CD4-positive, alpha-beta memory T cell (primary cell): ENCODE measurements around the gene ELF1. TPM values are rescaled to one million over a fixed set of nuclear protein-coding genes. Genes with fewer than 3 reads are reported as not detected.
A peak's percentile ranks its signal among the peaks of the same experiment; 100 is the strongest.

ENCODE experiments used
- CTCF ChIA-PET: fragments of 350-600 bp; sonication (Branson Sonifier 250); formaldehyde crosslinking; loops from one replicate; lab custom pipeline; 2021; ENCODE audit warnings: inconsistent platforms; ENCODE audit not compliant: partially characterized antibody; lab: Charles Lee
- POLR2A ChIA-PET: fragments of 350-600 bp; sonication (Branson Sonifier 250); formaldehyde crosslinking; loops from one replicate; lab custom pipeline; 2021; ENCODE audit not compliant: partially characterized antibody; lab: Charles Lee
- DNase-seq, 5 donors: peaks; one replicate each; pipeline versions ENCODE4 v3.0.0 to v3.0.0-alpha.2; 2020 to 2022; ENCODE audit warnings: mixed read lengths in 1 of 5
- H3K27ac ChIP-seq: one replicate; pipeline ENCODE4 v1.7.0; 2013; ENCODE audit warnings: low read depth, low read length
- H3K27me3 ChIP-seq: 2 replicates; pipeline ENCODE4 v1.7.0; 2013; ENCODE audit warnings: mild to moderate bottlenecking, low read length, moderate library complexity; ENCODE audit not compliant: insufficient read depth
- H3K36me3 ChIP-seq: 2 replicates; pipeline ENCODE4 v1.7.0; 2013; ENCODE audit warnings: mild to moderate bottlenecking, low read length, moderate library complexity; ENCODE audit not compliant: insufficient read depth
- H3K4me1 ChIP-seq: 2 replicates; pipeline ENCODE4 v1.7.0; 2013; ENCODE audit warnings: mild to moderate bottlenecking, low read length, moderate library complexity; ENCODE audit not compliant: insufficient read depth
- H3K4me3 ChIP-seq, 2 donors: one replicate each; pipeline ENCODE4 v1.7.0; 2013; ENCODE audit warnings: low read length in 2 of 2, mild to moderate bottlenecking in 1 of 2
- H3K9me3 ChIP-seq, 2 donors: one replicate each; pipeline ENCODE4 v1.7.0; 2013; ENCODE audit warnings: low read length in 2 of 2, control low read depth in 1 of 2; ENCODE audit not compliant: control insufficient read depth in 1 of 2
- H3K27ac Mint-ChIP-seq, 7 donors: one replicate each; pipeline ENCODE4 v1.8.0; 2020 to 2021; ENCODE audit warnings: mixed read lengths in 7 of 7, mild to moderate bottlenecking in 6 of 7, inconsistent platforms in 3 of 7, moderate library complexity in 3 of 7
- H3K27me3 Mint-ChIP-seq, 2 donors: one replicate each; pipeline ENCODE4 v1.8.0; 2020 to 2021; ENCODE audit warnings: mixed read lengths in 2 of 2
- H3K36me3 Mint-ChIP-seq, 2 donors: one replicate each; pipeline ENCODE4 v1.8.0; 2020 to 2021; ENCODE audit warnings: mixed read lengths in 2 of 2, inconsistent platforms in 1 of 2, mild to moderate bottlenecking in 1 of 2
- H3K4me1 Mint-ChIP-seq, 4 donors: one replicate each; pipeline ENCODE4 v1.8.0; 2020 to 2021; ENCODE audit warnings: mixed read lengths in 4 of 4, mild to moderate bottlenecking in 1 of 4
- H3K4me3 Mint-ChIP-seq, 8 donors: one replicate each; pipeline ENCODE4 v1.8.0; 2020 to 2021; ENCODE audit warnings: mixed read lengths in 8 of 8, mild to moderate bottlenecking in 7 of 8, moderate library complexity in 6 of 8, inconsistent platforms in 3 of 8
- H3K9me3 Mint-ChIP-seq, 8 donors: one replicate each; pipeline ENCODE4 v1.8.0; 2020 to 2021; ENCODE audit warnings: mixed read lengths in 8 of 8, mild to moderate bottlenecking in 5 of 8, inconsistent platforms in 3 of 8, moderate library complexity in 1 of 8
- intact Hi-C: fragments of 100-400 bp; cut with micrococcal nuclease; formaldehyde crosslinking; loops from one replicate; pipeline ENCODE4 v1.15.1; 2023
- polyA plus RNA-seq, 2 donors: library from polyadenylated mRNA; unstranded; fragments of 300-500 nt; fragmentation: Illumina TruSeq; gene quantifications; one replicate each; pipeline ENCODE4 v1.2.3, GENCODE V29; 2021
- total RNA-seq, 2 experiments: library from RNA; stranded (reverse); gene quantifications; one replicate each; pipeline ENCODE4 v1.2.3, GENCODE V29; 2021

ELF1 gene
- total and polyA plus RNA-seq, 4 experiments from 2014 or later: 136 to 192 (median 168) TPM

GRCh38 chr13:41032691-41033376 lies 13.7 kb upstream of the ELF1 start:
- no peaks in the 10 kb centered on the region for H3K9me3 Mint-ChIP-seq
- Histone ChIP-seq H3K9me3 (no peaks in the 10 kb centered on the region), H3K4me1 (no peaks in the 10 kb centered on the region), H3K4me3 (no peak overlapping the region), H3K27ac (no peak overlapping the region), H3K27me3 (no peaks in the 10 kb centered on the region), H3K36me3 (no peaks in the 10 kb centered on the region)
- H3K4me1 Mint-ChIP-seq: peaks cover 0 to 12% (median 5%) of the 10 kb centered on the region in 4 donors
- H3K36me3 Mint-ChIP-seq: no peaks in the 10 kb centered on the region
- peak overlapping the region in 1 of 7 donors; percentile 30 for H3K27ac Mint-ChIP-seq
- ChIA-PET CTCF (interaction anchor here (1.0 to 1.3 kb wide), 2 partner anchors 21 to 58 kb away, joined by 3 to 4 read pairs; no protein-coding TSS in a partner anchor), POLR2A (interaction anchor here (1.3 kb wide), 1 partner anchor 28 kb away, joined by 3 read pairs; the partner anchor contains the start of gene WBP4)
- intact Hi-C loops: no loop called here
- no peak overlapping the region for H3K4me3 Mint-ChIP-seq
- H3K27me3 Mint-ChIP-seq: no peaks in the 10 kb centered on the region
- DNase-seq: no peak

GRCh38 chr13:41029629-41030028 lies 10.5 kb upstream of the ELF1 start:
- peak in 1 of 5 donors; percentile 16 for DNase-seq
- intact Hi-C loops: loop anchor here (1.0 kb wide), 1 partner anchor 252 kb away; no protein-coding TSS in a partner anchor
- H3K9me3 ChIP-seq: no peaks in the 10 kb centered on the region
- no peaks in the 10 kb centered on the region for H3K27me3 Mint-ChIP-seq
- H3K4me1 ChIP-seq: peaks cover 5% of the 10 kb centered on the region
- no peak overlapping the region for H3K4me3 ChIP-seq
- ChIA-PET CTCF (interaction anchor here (0.8 to 2.0 kb wide), 9 partner anchors 10 to 91 kb away, joined by 3 to 12 read pairs (median 4); partner anchors contain the start of gene ELF1), POLR2A (interaction anchor here (1.4 to 1.5 kb wide), 2 partner anchors 9 to 25 kb away, joined by 3 read pairs; no protein-coding TSS in a partner anchor)
- H3K4me1 Mint-ChIP-seq: peaks cover 10 to 18% (median 14%) of the 10 kb centered on the region in 4 donors
- no peaks in the 10 kb centered on the region for H3K27me3 ChIP-seq
- H3K36me3 ChIP-seq: no peaks in the 10 kb centered on the region
- H3K27ac ChIP-seq: no peak overlapping the region
- no peaks in the 10 kb centered on the region for H3K9me3 Mint-ChIP-seq
- H3K27ac Mint-ChIP-seq: no peak overlapping the region
- peaks cover 0 to 4% of the 10 kb centered on the region in 2 donors for H3K36me3 Mint-ChIP-seq
- H3K4me3 Mint-ChIP-seq: no peak overlapping the region

- Mint-ChIP-seq H3K36me3 (peaks cover 0 to 4% of the 10 kb centered on the region in 2 donors), H3K27ac (no peak overlapping the region)
These were observed 8.9 kb upstream of the ELF1 start for GRCh38 chr13:41028051-41028450.

GRCh38 chr13:41026788-41027187 lies 7.7 kb upstream of the ELF1 start:
- DNase-seq: no peak
- H3K36me3 ChIP-seq: no peaks in the 10 kb centered on the region
- Mint-ChIP-seq H3K36me3 (peaks cover 0 to 4% of the 10 kb centered on the region in 2 donors), H3K27ac (no peak overlapping the region), H3K27me3 (no peaks in the 10 kb centered on the region), H3K9me3 (peaks cover 0 to 2% (median 0%) of the 10 kb centered on the region in 8 donors), H3K4me3 (no peak overlapping the region), H3K4me1 (peaks cover 12 to 18% (median 16%) of the 10 kb centered on the region in 4 donors)
- H3K4me3 ChIP-seq: no peak overlapping the region
- POLR2A ChIA-PET: no interaction called here
- H3K27ac ChIP-seq: no peak overlapping the region
- CTCF ChIA-PET: interaction anchor here (1.6 kb wide), 1 partner anchor 52 kb away, joined by 5 read pairs; no protein-coding TSS in a partner anchor
- intact Hi-C loops: no loop called here
- H3K27me3 ChIP-seq: no peaks in the 10 kb centered on the region
- H3K9me3 ChIP-seq: no peaks in the 10 kb centered on the region
- peaks cover 6% of the 10 kb centered on the region for H3K4me1 ChIP-seq

More at GRCh38 chr13:41028051-41028450, 8.9 kb upstream of the ELF1 start:
- Histone ChIP-seq H3K4me3 (no peak overlapping the region), H3K27me3 (no peaks in the 10 kb centered on the region), H3K9me3 (no peaks in the 10 kb centered on the region), H3K36me3 (no peaks in the 10 kb centered on the region), H3K27ac (no peak overlapping the region), H3K4me1 (peaks cover 6% of the 10 kb centered on the region)
- no peak overlapping the region for H3K4me3 Mint-ChIP-seq
- H3K9me3 Mint-ChIP-seq: no peaks in the 10 kb centered on the region
- H3K27me3 Mint-ChIP-seq: no peaks in the 10 kb centered on the region
- intact Hi-C loops: no loop called here
- H3K4me1 Mint-ChIP-seq: peaks cover 12 to 20% (median 16%) of the 10 kb centered on the region in 4 donors
- no peak for DNase-seq
- CTCF ChIA-PET: interaction anchor here (1.0 to 1.6 kb wide), 2 partner anchors 26 to 54 kb away, joined by 5 read pairs; no protein-coding TSS in a partner anchor
- POLR2A ChIA-PET: interaction anchor here (1.3 to 1.5 kb wide), 2 partner anchors 9 to 46 kb away, joined by 3 to 8 read pairs; partner anchors contain the start of gene ELF1

GRCh38 chr13:41025518-41025917 lies 6.4 kb upstream of the ELF1 start:
- Histone ChIP-seq H3K27me3 (no peaks in the 10 kb centered on the region), H3K36me3 (no peaks in the 10 kb centered on the region), H3K27ac (no peak overlapping the region), H3K4me1 (peaks cover 6% of the 10 kb centered on the region), H3K9me3 (no peaks in the 10 kb centered on the region), H3K4me3 (no peak overlapping the region)
- H3K4me3 Mint-ChIP-seq: no peak overlapping the region
- H3K9me3 Mint-ChIP-seq: peaks cover 0 to 2% (median 0%) of the 10 kb centered on the region in 8 donors
- POLR2A ChIA-PET: interaction anchor here (1.4 kb wide), 1 partner anchor 35 kb away, joined by 6 read pairs; the partner anchor contains the start of gene WBP4
- peaks cover 16 to 24% (median 20%) of the 10 kb centered on the region in 4 donors for H3K4me1 Mint-ChIP-seq
- intact Hi-C loops: no loop called here
- peaks cover 0 to 4% of the 10 kb centered on the region in 2 donors for H3K36me3 Mint-ChIP-seq
- DNase-seq: no peak
- H3K27ac Mint-ChIP-seq: peak overlapping the region in 2 of 7 donors; percentile 36 to 37
- H3K27me3 Mint-ChIP-seq: no peaks in the 10 kb centered on the region
- CTCF ChIA-PET: interaction anchor here (0.8 to 1.3 kb wide), 2 partner anchors 19 to 53 kb away, joined by 3 to 4 read pairs; no protein-coding TSS in a partner anchor

- peak overlapping the region; percentile 14 to 90 (median 46) for H3K27ac Mint-ChIP-seq
- DNase-seq: no peak
- H3K4me1 Mint-ChIP-seq: peaks cover 23 to 35% (median 30%) of the 10 kb centered on the region in 4 donors
- ChIA-PET POLR2A (interaction anchor here (0.8 to 11.2 kb wide), 17 partner anchors 8 to 1982 kb away, joined by 3 to 226 read pairs (median 12); partner anchors contain the start of genes PROSER1 and WBP4), CTCF (interaction anchor here (0.8 to 6.5 kb wide), 14 partner anchors 9 to 99 kb away, joined by 3 to 48 read pairs (median 4); partner anchors contain the start of gene WBP4)
- H3K27me3 Mint-ChIP-seq: no peaks in the 10 kb centered on the region
- peak overlapping the region in 1 of 8 donors; percentile 97 for H3K4me3 Mint-ChIP-seq
- Histone ChIP-seq H3K36me3 (no peaks in the 10 kb centered on the region), H3K27me3 (no peaks in the 10 kb centered on the region), H3K4me3 (no peak overlapping the region), H3K9me3 (no peaks in the 10 kb centered on the region), H3K27ac (peak overlapping the region; percentile 18), H3K4me1 (peaks cover 29% of the 10 kb centered on the region)
- intact Hi-C loops: loop anchor here (1.0 to 2.0 kb wide), 2 partner anchors 42 to 99 kb away; partner anchors contain the start of gene WBP4
- peaks cover 0 to 14% of the 10 kb centered on the region in 2 donors for H3K36me3 Mint-ChIP-seq
- H3K9me3 Mint-ChIP-seq: peaks cover 0 to 2% (median 0%) of the 10 kb centered on the region in 8 donors
These were observed 647 bp upstream of the ELF1 start for GRCh38 chr13:41019578-41020347.
